OCI-LY3 (cell line): ENCODE measurements around the gene VPS13D.

Experiments
- CTCF ChIP-seq: fragments of 200-600, 300-600 bp; sonication (generic); IDR thresholded peaks from 2 replicates; pipeline ENCODE4 v1.5.1; 2014; ENCODE audit warnings: antibody characterized with exemption, low read length, low read depth
- EZH2phosphoT487 ChIP-seq: fragments of 200-600 bp; shearing (Covaris generic); IDR thresholded peaks from 2 replicates; pipeline ENCODE4 v1.6.1; 2018; ENCODE audit warnings: antibody characterized with exemption, mixed run types, low read depth

DNA sequence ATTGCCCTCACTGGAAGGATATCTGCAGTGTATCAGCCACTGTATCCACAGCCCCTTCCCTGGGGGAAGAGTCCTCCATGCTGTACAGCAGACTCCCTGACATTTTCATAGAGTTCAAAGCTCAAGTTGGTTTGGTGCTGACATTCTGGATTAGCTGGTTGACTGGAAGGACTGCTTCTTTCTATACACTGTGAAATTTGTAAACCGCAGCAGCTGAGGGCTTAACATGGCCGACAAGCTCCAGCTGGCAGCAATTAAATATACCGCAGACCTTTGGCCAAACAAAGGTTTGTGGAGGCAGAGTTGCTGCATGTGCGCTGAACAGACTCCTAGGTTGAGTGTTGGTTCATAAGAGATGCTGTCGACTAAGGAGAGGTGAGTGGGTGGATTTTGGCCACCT lies 261.8 kb downstream of the VPS13D start:
- TF ChIP-seq CTCF (no peak), EZH2phosphoT487 (no peak)
